ENCODE measurements around the gene LGALS3BP. TPM values are rescaled to one million over a fixed set of nuclear protein-coding genes. Genes with fewer than 3 reads are reported as not detected.
"Not testable (repeated sequence)": the region's sequence is repeated elsewhere in the genome, so short reads cannot be mapped to it uniquely, and the experiment has no call there.

Gene LGALS3BP
- polyA plus RNA-seq, 3 donors = 131 to 160 (median 143) TPM

GRCh38 chr17:78970834-78971755 lies 8.6 kb downstream of the LGALS3BP start:
- peak; percentile 79 for DNase-seq

GRCh38 chr17:78969865-78970264 lies 9.9 kb downstream of the LGALS3BP start:
- no peak for DNase-seq

GRCh38 chr17:78967782-78968362 lies 11.9 kb downstream of the LGALS3BP start:
- DNase-seq = no peak

GRCh38 chr17:78966910-78967600 lies 12.7 kb downstream of the LGALS3BP start:
- no peak for DNase-seq

- no peak for DNase-seq
These were observed 13.5 kb downstream of the LGALS3BP start for GRCh38 chr17:78966123-78966813.

GRCh38 chr17:78965491-78965924 lies 14.2 kb downstream of the LGALS3BP start:
- no peak for DNase-seq

- no peak for DNase-seq
These were observed 16.3 kb downstream of the LGALS3BP start for GRCh38 chr17:78963378-78963777.

GRCh38 chr17:78962984-78963348 lies 16.8 kb downstream of the LGALS3BP start:
- DNase-seq = not testable (repeated sequence)

- no peak for DNase-seq
These were observed 17.3 kb downstream of the LGALS3BP start for GRCh38 chr17:78962345-78962983.

GRCh38 chr17:78961571-78961970 lies 18.2 kb downstream of the LGALS3BP start:
- no peak for DNase-seq

GRCh38 chr17:78960928-78961327 lies 18.8 kb downstream of the LGALS3BP start:
- no peak for DNase-seq

GRCh38 chr17:78959803-78960202 lies 19.9 kb downstream of the LGALS3BP start:
- DNase-seq = no peak

- DNase-seq = no peak
These were observed 21.0 kb downstream of the LGALS3BP start for GRCh38 chr17:78958641-78959127.

GRCh38 chr17:78957128-78957527 lies 22.6 kb downstream of the LGALS3BP start:
- DNase-seq = no peak

GRCh38 chr17:78956254-78956653 lies 23.5 kb downstream of the LGALS3BP start:
- no peak for DNase-seq

GRCh38 chr17:78954684-78955083 lies 25.0 kb downstream of the LGALS3BP start:
- no peak for DNase-seq

- no peak for DNase-seq
These were observed 26.1 kb downstream of the LGALS3BP start for GRCh38 chr17:78953356-78954350.

- no peak for DNase-seq
These were observed 27.0 kb downstream of the LGALS3BP start for GRCh38 chr17:78952706-78953105.

GRCh38 chr17:78951967-78952551 lies 27.7 kb downstream of the LGALS3BP start:
- no peak for DNase-seq

- DNase-seq = no peak
These were observed 28.9 kb downstream of the LGALS3BP start for GRCh38 chr17:78950870-78951269.
